HG02885 (cell line): ENCODE data around the gene FABP7.
"Not testable (repeated sequence)": the region's sequence is repeated elsewhere in the genome, so short reads cannot be mapped to it uniquely, and the experiment has no call there.

Source experiments
- ATAC-seq: cut with Tn5 transposase; IDR thresholded peaks from one replicate; pipeline ENCODE4 v1.9.1; 2021; ENCODE audit warnings: mild to moderate bottlenecking; ENCODE audit not compliant: unreplicated experiment, poor library complexity

The FABP7 gene

GRCh38 chr6:122779667-122780066 lies at the start of gene FABP7:
FABP7 (plus strand) TSS chr6:122779716; CDS start chr6:122779795, 79 bp downstream.
- no peak for ATAC-seq

GRCh38 chr6:122730334-122730733 lies 49.2 kb upstream of the FABP7 start:
- no peak for ATAC-seq

- peak; percentile 63 for ATAC-seq
These were observed 48.6 kb upstream of the FABP7 start for GRCh38 chr6:122730775-122731386.

GRCh38 chr6:122733259-122733658 lies 46.3 kb upstream of the FABP7 start:
- ATAC-seq = no peak

- no peak for ATAC-seq
These were observed 44.8 kb upstream of the FABP7 start for GRCh38 chr6:122734529-122735395.

GRCh38 chr6:122735582-122735981 lies 43.9 kb upstream of the FABP7 start:
- ATAC-seq = no peak

- no peak for ATAC-seq
These were observed 43.4 kb upstream of the FABP7 start for GRCh38 chr6:122736163-122736562.

- no peak for ATAC-seq
These were observed 42.9 kb upstream of the FABP7 start for GRCh38 chr6:122736616-122737015.

- no peak for ATAC-seq
These were observed 39.4 kb upstream of the FABP7 start for GRCh38 chr6:122740091-122740490.

- ATAC-seq = no peak
These were observed 38.6 kb upstream of the FABP7 start for GRCh38 chr6:122740936-122741335.

GRCh38 chr6:122744247-122744646 lies 35.3 kb upstream of the FABP7 start:
- not testable (repeated sequence) for ATAC-seq

GRCh38 chr6:122744856-122745255 lies 34.7 kb upstream of the FABP7 start:
- not testable (repeated sequence) for ATAC-seq

- no peak for ATAC-seq
These were observed 32.8 kb upstream of the FABP7 start for GRCh38 chr6:122746688-122747087.

- peak; percentile 30 for ATAC-seq
These were observed 31.9 kb upstream of the FABP7 start for GRCh38 chr6:122747573-122747972.

GRCh38 chr6:122748945-122749344 lies 30.6 kb upstream of the FABP7 start:
- not testable (repeated sequence) for ATAC-seq

GRCh38 chr6:122749451-122750050 lies 30.0 kb upstream of the FABP7 start:
- ATAC-seq = peak; percentile 24

GRCh38 chr6:122751326-122751725 lies 28.2 kb upstream of the FABP7 start:
- ATAC-seq = peak; percentile 80

GRCh38 chr6:122752459-122752858 lies 27.1 kb upstream of the FABP7 start:
- peak; percentile 21 for ATAC-seq

- no peak for ATAC-seq
These were observed 26.4 kb upstream of the FABP7 start for GRCh38 chr6:122753000-122753687.

GRCh38 chr6:122753688-122754056 lies 25.8 kb upstream of the FABP7 start:
- ATAC-seq = no peak
